Measurements from ENCODE around the gene LDHB.

DNA sequence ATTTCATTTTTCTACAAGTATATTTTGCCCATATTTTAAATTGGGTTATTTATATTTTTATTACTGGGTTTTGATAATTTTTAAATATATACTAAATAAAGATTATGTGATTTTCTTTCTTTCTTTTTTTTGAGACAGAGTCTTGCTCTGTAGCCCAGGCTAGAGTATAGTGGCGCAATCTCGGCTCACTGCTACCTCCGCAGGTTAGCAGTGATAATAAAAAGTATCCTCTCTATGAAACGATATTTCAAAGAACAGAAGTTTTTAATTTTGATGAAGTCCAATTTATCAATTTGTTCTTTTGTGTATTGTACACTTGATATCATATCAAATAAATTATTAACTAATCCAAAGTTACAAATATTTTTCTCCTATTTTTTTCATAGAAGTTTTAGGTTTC, 47.2 kb upstream of the LDHB start:
- TF ChIP-seq, protein P1, sequence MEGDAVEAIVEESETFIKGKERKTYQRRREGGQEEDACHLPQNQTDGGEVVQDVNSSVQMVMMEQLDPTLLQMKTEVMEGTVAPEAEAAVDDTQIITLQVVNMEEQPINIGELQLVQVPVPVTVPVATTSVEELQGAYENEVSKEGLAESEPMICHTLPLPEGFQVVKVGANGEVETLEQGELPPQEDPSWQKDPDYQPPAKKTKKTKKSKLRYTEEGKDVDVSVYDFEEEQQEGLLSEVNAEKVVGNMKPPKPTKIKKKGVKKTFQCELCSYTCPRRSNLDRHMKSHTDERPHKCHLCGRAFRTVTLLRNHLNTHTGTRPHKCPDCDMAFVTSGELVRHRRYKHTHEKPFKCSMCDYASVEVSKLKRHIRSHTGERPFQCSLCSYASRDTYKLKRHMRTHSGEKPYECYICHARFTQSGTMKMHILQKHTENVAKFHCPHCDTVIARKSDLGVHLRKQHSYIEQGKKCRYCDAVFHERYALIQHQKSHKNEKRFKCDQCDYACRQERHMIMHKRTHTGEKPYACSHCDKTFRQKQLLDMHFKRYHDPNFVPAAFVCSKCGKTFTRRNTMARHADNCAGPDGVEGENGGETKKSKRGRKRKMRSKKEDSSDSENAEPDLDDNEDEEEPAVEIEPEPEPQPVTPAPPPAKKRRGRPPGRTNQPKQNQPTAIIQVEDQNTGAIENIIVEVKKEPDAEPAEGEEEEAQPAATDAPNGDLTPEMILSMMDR (IDR thresholded peaks at IDR 0.05): no peak
- TF ChIP-seq POLR2AphosphoS5 (IDR thresholded peaks at IDR 0.05) (no peak), POLR2A (IDR thresholded peaks at IDR 0.05) (no peak)
